H1 (cell line): ENCODE measurements around the gene FSTL4. TPM values are rescaled to one million over a fixed set of nuclear protein-coding genes. Genes with fewer than 3 reads are reported as not detected.

Source experiments
- BACH1 ChIP-seq: IDR thresholded peaks from 2 replicates; pipeline ENCODE4 v1.6.1; 2012; ENCODE audit warnings: low read length, improper control_type of control experiment
- GABPA ChIP-seq: IDR thresholded peaks from 2 replicates; pipeline ENCODE4 v1.6.1; 2011; ENCODE audit warnings: mild to moderate bottlenecking, low read length, moderate library complexity, borderline replicate concordance; ENCODE audit not compliant: insufficient read depth
- JUND ChIP-seq: IDR thresholded peaks from 2 replicates; pipeline ENCODE4 v1.6.1; 2011; ENCODE audit warnings: mild to moderate bottlenecking, improper control_type of control experiment, low read length
- NRF1 ChIP-seq: IDR thresholded peaks from 2 replicates; pipeline ENCODE4 v1.6.1; 2011; ENCODE audit warnings: mild to moderate bottlenecking, low read depth, low read length, improper control_type of control experiment
- PHF8 ChIP-seq: fragments of 200-600 bp; sonication (generic); conservative IDR thresholded peaks from 2 replicates; pipeline ENCODE4 v1.7.1; 2012; ENCODE audit warnings: low read depth, mild to moderate bottlenecking, inconsistent platforms, low read length, moderate library complexity
- POLR2AphosphoS5 ChIP-seq: IDR thresholded peaks from 2 replicates; pipeline ENCODE4 v1.6.1; 2011; ENCODE audit warnings: low read depth, low read length
- SIRT6 ChIP-seq: IDR thresholded peaks from one replicate; pipeline ENCODE4 v1.7.1; 2012; ENCODE audit warnings: low read length, inconsistent platforms
- SP1 ChIP-seq: IDR thresholded peaks from 2 replicates; pipeline ENCODE4 v1.6.1; 2011; ENCODE audit warnings: low read depth, low read length
- SP4 ChIP-seq: IDR thresholded peaks from 2 replicates; pipeline ENCODE4 v1.6.1; 2012; ENCODE audit warnings: low read length, inconsistent platforms
- polyA plus RNA-seq, 7 experiments: library from polyadenylated mRNA; depleted of rRNA in 3 of 7; stranded (reverse) in 5 of 7; unstranded in 2 of 7; fragments of >200 nt in 5 of 7; fragments of 200-250 nt in 2 of 7; gene quantifications; 1 replicate in 5 of 7; 2 replicates in 1 of 7; 4 replicates in 1 of 7; pipeline versions ENCODE4 v1.2.1 to v1.2.3, GENCODE V29; 2011 to 2013; ENCODE audit warnings: missing spikeins in 2 of 7, mixed read lengths in 2 of 7
- total RNA-seq: library from RNA; stranded (reverse); fragmentation: NEBNext Ultra II Directional; extraction: Animal tissue kit (Norgen Biotek cat#: 25700); gene quantifications from 2 replicates; pipeline ENCODE4 v1.2.1, GENCODE V29; 2021
- TF ChIP-seq, protein P1 (sequence below): fragments of 300-600 bp; sonication (generic); IDR thresholded peaks from 2 replicates; pipeline ENCODE4 v1.7.1; 2012; ENCODE audit warnings: low read length, moderate library complexity, mild to moderate bottlenecking, inconsistent platforms; ENCODE audit not compliant: insufficient replicate concordance
- TF ChIP-seq, protein P2 (sequence below): IDR thresholded peaks from 2 replicates; pipeline ENCODE4 v1.6.1; 2012; ENCODE audit warnings: inconsistent platforms

Gene FSTL4
- total and polyA plus RNA-seq, 2 of the 8 experiments (the other 6 are each of a cell fraction or from before 2014, with no cell fraction given), result 3.1 to 4.1 TPM

DNA sequence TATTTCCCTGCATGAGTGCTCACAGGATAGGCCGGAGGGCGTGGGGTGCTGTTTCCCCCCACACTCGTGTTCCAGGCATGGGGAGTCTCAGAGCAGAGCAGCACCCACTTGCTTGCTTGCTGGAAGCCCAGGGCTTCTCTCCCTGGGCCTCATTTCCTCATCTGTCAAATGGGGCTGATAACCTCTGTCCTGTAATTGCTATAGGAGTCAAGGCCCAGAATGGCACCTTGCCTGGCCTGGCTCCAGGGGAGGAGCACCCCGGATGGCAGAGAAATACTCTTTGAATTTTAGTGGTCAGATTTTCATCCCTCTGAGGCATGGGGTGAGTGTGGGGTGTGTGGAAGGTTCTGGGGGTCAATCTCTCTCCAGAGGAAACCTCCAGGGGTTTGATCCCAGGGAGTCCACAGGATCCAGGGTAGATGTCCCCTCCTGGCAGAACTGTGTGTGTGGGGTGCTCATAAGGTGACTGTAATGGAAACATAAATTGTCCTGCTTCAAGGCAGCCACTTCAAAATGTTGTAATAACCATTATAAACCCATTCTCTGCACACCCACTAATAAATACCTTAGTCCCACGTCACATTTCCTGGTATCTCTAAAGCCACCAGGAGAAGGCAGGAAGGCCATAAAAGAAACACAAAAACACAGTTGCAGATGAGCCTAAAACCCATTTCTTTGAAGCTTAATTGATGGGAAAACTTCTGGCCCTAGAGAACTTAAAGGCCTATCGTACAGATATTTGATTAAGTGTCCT lies 272.2 kb downstream of the FSTL4 start (continued):
- TF ChIP-seq, protein P1, sequence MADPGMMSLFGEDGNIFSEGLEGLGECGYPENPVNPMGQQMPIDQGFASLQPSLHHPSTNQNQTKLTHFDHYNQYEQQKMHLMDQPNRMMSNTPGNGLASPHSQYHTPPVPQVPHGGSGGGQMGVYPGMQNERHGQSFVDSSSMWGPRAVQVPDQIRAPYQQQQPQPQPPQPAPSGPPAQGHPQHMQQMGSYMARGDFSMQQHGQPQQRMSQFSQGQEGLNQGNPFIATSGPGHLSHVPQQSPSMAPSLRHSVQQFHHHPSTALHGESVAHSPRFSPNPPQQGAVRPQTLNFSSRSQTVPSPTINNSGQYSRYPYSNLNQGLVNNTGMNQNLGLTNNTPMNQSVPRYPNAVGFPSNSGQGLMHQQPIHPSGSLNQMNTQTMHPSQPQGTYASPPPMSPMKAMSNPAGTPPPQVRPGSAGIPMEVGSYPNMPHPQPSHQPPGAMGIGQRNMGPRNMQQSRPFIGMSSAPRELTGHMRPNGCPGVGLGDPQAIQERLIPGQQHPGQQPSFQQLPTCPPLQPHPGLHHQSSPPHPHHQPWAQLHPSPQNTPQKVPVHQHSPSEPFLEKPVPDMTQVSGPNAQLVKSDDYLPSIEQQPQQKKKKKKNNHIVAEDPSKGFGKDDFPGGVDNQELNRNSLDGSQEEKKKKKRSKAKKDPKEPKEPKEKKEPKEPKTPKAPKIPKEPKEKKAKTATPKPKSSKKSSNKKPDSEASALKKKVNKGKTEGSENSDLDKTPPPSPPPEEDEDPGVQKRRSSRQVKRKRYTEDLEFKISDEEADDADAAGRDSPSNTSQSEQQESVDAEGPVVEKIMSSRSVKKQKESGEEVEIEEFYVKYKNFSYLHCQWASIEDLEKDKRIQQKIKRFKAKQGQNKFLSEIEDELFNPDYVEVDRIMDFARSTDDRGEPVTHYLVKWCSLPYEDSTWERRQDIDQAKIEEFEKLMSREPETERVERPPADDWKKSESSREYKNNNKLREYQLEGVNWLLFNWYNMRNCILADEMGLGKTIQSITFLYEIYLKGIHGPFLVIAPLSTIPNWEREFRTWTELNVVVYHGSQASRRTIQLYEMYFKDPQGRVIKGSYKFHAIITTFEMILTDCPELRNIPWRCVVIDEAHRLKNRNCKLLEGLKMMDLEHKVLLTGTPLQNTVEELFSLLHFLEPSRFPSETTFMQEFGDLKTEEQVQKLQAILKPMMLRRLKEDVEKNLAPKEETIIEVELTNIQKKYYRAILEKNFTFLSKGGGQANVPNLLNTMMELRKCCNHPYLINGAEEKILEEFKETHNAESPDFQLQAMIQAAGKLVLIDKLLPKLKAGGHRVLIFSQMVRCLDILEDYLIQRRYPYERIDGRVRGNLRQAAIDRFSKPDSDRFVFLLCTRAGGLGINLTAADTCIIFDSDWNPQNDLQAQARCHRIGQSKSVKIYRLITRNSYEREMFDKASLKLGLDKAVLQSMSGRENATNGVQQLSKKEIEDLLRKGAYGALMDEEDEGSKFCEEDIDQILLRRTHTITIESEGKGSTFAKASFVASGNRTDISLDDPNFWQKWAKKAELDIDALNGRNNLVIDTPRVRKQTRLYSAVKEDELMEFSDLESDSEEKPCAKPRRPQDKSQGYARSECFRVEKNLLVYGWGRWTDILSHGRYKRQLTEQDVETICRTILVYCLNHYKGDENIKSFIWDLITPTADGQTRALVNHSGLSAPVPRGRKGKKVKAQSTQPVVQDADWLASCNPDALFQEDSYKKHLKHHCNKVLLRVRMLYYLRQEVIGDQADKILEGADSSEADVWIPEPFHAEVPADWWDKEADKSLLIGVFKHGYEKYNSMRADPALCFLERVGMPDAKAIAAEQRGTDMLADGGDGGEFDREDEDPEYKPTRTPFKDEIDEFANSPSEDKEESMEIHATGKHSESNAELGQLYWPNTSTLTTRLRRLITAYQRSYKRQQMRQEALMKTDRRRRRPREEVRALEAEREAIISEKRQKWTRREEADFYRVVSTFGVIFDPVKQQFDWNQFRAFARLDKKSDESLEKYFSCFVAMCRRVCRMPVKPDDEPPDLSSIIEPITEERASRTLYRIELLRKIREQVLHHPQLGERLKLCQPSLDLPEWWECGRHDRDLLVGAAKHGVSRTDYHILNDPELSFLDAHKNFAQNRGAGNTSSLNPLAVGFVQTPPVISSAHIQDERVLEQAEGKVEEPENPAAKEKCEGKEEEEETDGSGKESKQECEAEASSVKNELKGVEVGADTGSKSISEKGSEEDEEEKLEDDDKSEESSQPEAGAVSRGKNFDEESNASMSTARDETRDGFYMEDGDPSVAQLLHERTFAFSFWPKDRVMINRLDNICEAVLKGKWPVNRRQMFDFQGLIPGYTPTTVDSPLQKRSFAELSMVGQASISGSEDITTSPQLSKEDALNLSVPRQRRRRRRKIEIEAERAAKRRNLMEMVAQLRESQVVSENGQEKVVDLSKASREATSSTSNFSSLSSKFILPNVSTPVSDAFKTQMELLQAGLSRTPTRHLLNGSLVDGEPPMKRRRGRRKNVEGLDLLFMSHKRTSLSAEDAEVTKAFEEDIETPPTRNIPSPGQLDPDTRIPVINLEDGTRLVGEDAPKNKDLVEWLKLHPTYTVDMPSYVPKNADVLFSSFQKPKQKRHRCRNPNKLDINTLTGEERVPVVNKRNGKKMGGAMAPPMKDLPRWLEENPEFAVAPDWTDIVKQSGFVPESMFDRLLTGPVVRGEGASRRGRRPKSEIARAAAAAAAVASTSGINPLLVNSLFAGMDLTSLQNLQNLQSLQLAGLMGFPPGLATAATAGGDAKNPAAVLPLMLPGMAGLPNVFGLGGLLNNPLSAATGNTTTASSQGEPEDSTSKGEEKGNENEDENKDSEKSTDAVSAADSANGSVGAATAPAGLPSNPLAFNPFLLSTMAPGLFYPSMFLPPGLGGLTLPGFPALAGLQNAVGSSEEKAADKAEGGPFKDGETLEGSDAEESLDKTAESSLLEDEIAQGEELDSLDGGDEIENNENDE, result no peak
- TF ChIP-seq SIRT6, result no peak
- TF ChIP-seq GABPA, result no peak
- TF ChIP-seq PHF8, result no peak
- no peak for TF ChIP-seq JUND
- TF ChIP-seq BACH1, result no peak
- no peak for TF ChIP-seq SP1
- TF ChIP-seq SP4, result no peak
- TF ChIP-seq, protein P2, sequence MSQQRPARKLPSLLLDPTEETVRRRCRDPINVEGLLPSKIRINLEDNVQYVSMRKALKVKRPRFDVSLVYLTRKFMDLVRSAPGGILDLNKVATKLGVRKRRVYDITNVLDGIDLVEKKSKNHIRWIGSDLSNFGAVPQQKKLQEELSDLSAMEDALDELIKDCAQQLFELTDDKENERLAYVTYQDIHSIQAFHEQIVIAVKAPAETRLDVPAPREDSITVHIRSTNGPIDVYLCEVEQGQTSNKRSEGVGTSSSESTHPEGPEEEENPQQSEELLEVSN, result no peak
- no peak for TF ChIP-seq NRF1
- TF ChIP-seq POLR2AphosphoS5, result no peak
